Neural progenitor cell (in vitro differentiated cells): ENCODE measurements around the gene ATOH8. TPM values are rescaled to one million over a fixed set of nuclear protein-coding genes. Genes with fewer than 3 reads are reported as not detected.

ENCODE experiments used
- DNase-seq: peaks from one replicate; pipeline ENCODE4 v3.0.0-alpha.2; 2016; ENCODE audit warnings: low spot score
- H2AFZ ChIP-seq: fragments of 200-600 bp; sonication (generic); replicated peaks from 2 replicates; pipeline ENCODE4 v1.6.1; 2016; ENCODE audit warnings: antibody characterized with exemption
- H3F3A ChIP-seq: fragments of 200-600 bp; sonication (generic); 2 replicates; pipeline ENCODE4 v1.6.1; 2016; ENCODE audit warnings: antibody characterized with exemption, low read depth
- H3K27ac ChIP-seq: fragments of 200-600 bp; sonication (generic); 2 replicates; pipeline ENCODE4 v1.5.1; 2016; ENCODE audit warnings: mild to moderate bottlenecking
- H3K27me3 ChIP-seq: fragments of 200-600 bp; sonication (generic); 2 replicates; pipeline ENCODE4 v1.6.1; 2016; ENCODE audit warnings: mild to moderate bottlenecking, moderate library complexity
- H3K36me3 ChIP-seq: fragments of 200-600 bp; sonication (generic); 2 replicates; pipeline ENCODE4 v1.5.1; 2016
- H3K4me1 ChIP-seq: fragments of 200-600 bp; sonication (generic); 2 replicates; pipeline ENCODE4 v1.6.1; 2016; ENCODE audit warnings: mixed run types
- H3K4me2 ChIP-seq: fragments of 200-600 bp; sonication (generic); 2 replicates; pipeline ENCODE4 v1.6.1; 2016
- H3K4me3 ChIP-seq: fragments of 200-600 bp; sonication (generic); 2 replicates; pipeline ENCODE4 v1.5.1; 2016
- H3K79me2 ChIP-seq: fragments of 200-600 bp; sonication (generic); 2 replicates; pipeline ENCODE4 v1.6.1; 2016; ENCODE audit warnings: low read depth
- H3K9ac ChIP-seq: fragments of 200-600 bp; sonication (generic); 2 replicates; pipeline ENCODE4 v1.6.1; 2016
- H3K9me3 ChIP-seq: fragments of 200-600 bp; sonication (generic); 2 replicates; pipeline ENCODE4 v1.5.1; 2016; ENCODE audit warnings: low read depth
- H4K20me1 ChIP-seq: fragments of 200-600 bp; sonication (generic); 2 replicates; pipeline ENCODE4 v1.6.1; 2016; ENCODE audit warnings: low read depth
- H3K27ac Mint-ChIP-seq: 3 replicates; pipeline ENCODE4 v1.8.0; 2021; ENCODE audit warnings: mixed read lengths
- H3K27me3 Mint-ChIP-seq: 2 replicates; pipeline ENCODE4 v1.8.0; 2022; ENCODE audit warnings: low read depth, mild to moderate bottlenecking, inconsistent platforms, moderate library complexity, mixed read lengths; ENCODE audit not compliant: insufficient read depth
- H3K36me3 Mint-ChIP-seq: 3 replicates; pipeline ENCODE4 v1.8.0; 2021; ENCODE audit warnings: mixed read lengths
- H3K4me1 Mint-ChIP-seq: 3 replicates; pipeline ENCODE4 v1.8.0; 2021; ENCODE audit warnings: mixed read lengths
- H3K4me3 Mint-ChIP-seq: 3 replicates; pipeline ENCODE4 v1.8.0; 2021; ENCODE audit warnings: mild to moderate bottlenecking, moderate library complexity, mixed read lengths
- H3K9me3 Mint-ChIP-seq: 3 replicates; pipeline ENCODE4 v1.8.0; 2020; ENCODE audit warnings: mixed read lengths
- EZH2 ChIP-seq: fragments of 200-600 bp; sonication (generic); IDR thresholded peaks from 2 replicates; pipeline ENCODE4 v1.6.1; 2017; ENCODE audit warnings: antibody characterized with exemption, mild to moderate bottlenecking, moderate library complexity
- EZH2phosphoT487 ChIP-seq: fragments of 200-600 bp; sonication (generic); IDR thresholded peaks from 2 replicates; pipeline ENCODE4 v1.6.1; 2017; ENCODE audit warnings: antibody characterized with exemption
- microRNA-seq: library from miRNA; unstranded; fragments of <30 nt; microRNA quantifications from one replicate; pipeline ENCODE4, GENCODE V29; 2016
- small RNA-seq: library from RNA; depleted of rRNA; stranded (forward); fragments of <200 nt; gene quantifications from one replicate; pipeline ENCODE3, GENCODE V24; 2015
- total RNA-seq: library from RNA; depleted of rRNA; stranded (reverse); fragments of >200 nt; gene quantifications from 2 replicates; pipeline ENCODE4 v1.2.3, GENCODE V29; 2015; ENCODE audit warnings: low replicate concordance
- TF ChIP-seq, protein P1 (sequence below): fragments of 200-600 bp; sonication (generic); IDR thresholded peaks from 2 replicates; pipeline ENCODE4 v1.5.1; 2017; ENCODE audit warnings: antibody characterized with exemption, mild to moderate bottlenecking

Gene ATOH8
- total RNA-seq, 1 donor from 2014 or later, result not detected

DNA sequence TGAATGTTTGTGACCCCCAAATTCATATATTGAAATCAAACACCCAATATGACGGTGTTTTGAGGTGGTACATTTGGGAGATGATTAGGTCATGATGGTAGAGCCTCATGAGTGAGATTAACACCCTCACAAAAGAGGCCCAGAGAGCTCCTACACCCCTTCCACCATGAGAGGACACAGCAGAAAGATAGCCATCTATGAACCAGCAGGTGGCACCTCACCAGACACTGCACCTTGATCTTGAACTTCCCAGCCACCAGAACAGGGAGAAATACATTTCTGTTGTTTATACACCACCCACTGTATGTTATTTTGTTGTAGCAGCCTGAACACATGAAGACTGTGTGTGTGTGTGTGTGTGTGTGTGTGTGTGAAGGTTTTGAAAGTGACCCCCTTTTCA is 76.9 kb downstream of the ATOH8 start:
- peaks cover 5% of the 10 kb centered on the region for H3K27me3 Mint-ChIP-seq

DNA sequence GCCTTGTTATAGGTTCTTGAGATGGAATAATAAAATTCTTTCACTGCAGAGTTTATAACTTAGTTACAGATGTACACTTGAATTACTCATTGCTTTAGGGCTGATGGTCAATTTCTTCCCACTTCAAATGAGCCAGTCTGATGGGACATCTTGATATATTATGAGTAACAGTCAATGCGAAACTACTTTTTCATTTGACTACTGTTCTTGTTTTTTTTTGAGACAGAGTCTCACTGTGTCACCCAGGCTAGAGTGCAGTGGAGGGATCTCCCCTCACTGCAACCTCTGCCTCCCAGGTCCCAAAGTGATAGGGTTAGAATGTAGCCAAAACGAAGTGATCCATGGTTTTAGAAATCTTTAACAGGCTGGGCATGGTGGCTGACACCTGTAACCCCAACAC is 77.9 kb downstream of the ATOH8 start:
- no peak overlapping the region for H3K9ac ChIP-seq
- H3K27ac Mint-ChIP-seq, result no peak overlapping the region
- no peaks in the 10 kb centered on the region for H4K20me1 ChIP-seq
- H3K9me3 ChIP-seq, result no peaks in the 10 kb centered on the region
- no peak overlapping the region for H3K4me3 ChIP-seq
- H3K27me3 ChIP-seq, result no peaks in the 10 kb centered on the region
- no peak overlapping the region for H3K27ac ChIP-seq
- H3F3A ChIP-seq, result no peaks in the 10 kb centered on the region
- H3K9me3 Mint-ChIP-seq, result peaks cover 12% of the 10 kb centered on the region
- H3K4me2 ChIP-seq, result no peak overlapping the region
- peaks cover 2% of the 10 kb centered on the region for H3K4me1 ChIP-seq
- TF ChIP-seq, protein P1, sequence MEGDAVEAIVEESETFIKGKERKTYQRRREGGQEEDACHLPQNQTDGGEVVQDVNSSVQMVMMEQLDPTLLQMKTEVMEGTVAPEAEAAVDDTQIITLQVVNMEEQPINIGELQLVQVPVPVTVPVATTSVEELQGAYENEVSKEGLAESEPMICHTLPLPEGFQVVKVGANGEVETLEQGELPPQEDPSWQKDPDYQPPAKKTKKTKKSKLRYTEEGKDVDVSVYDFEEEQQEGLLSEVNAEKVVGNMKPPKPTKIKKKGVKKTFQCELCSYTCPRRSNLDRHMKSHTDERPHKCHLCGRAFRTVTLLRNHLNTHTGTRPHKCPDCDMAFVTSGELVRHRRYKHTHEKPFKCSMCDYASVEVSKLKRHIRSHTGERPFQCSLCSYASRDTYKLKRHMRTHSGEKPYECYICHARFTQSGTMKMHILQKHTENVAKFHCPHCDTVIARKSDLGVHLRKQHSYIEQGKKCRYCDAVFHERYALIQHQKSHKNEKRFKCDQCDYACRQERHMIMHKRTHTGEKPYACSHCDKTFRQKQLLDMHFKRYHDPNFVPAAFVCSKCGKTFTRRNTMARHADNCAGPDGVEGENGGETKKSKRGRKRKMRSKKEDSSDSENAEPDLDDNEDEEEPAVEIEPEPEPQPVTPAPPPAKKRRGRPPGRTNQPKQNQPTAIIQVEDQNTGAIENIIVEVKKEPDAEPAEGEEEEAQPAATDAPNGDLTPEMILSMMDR, result no peak
- no peak for TF ChIP-seq EZH2phosphoT487
- TF ChIP-seq EZH2, result no peak
- H2AFZ ChIP-seq, result no peak overlapping the region
- no peaks in the 10 kb centered on the region for H3K36me3 ChIP-seq
- no peaks in the 10 kb centered on the region for H3K36me3 Mint-ChIP-seq
- H3K79me2 ChIP-seq, result no peaks in the 10 kb centered on the region
- peaks cover 10% of the 10 kb centered on the region for H3K4me1 Mint-ChIP-seq
- peaks cover 5% of the 10 kb centered on the region for H3K27me3 Mint-ChIP-seq
- no peak overlapping the region for H3K4me3 Mint-ChIP-seq
- DNase-seq, result no peak

More for the DNA sequence above, 76.9 kb downstream of the ATOH8 start:
- Histone ChIP-seq H3F3A (no peaks in the 10 kb centered on the region), H3K4me2 (no peak overlapping the region), H3K4me3 (no peak overlapping the region), H3K9ac (no peak overlapping the region), H3K79me2 (no peaks in the 10 kb centered on the region), H3K27ac (no peak overlapping the region), H2AFZ (no peak overlapping the region), H3K36me3 (no peaks in the 10 kb centered on the region), H3K27me3 (peaks cover 5% of the 10 kb centered on the region), H4K20me1 (no peaks in the 10 kb centered on the region), H3K9me3 (no peaks in the 10 kb centered on the region), H3K4me1 (peaks cover 2% of the 10 kb centered on the region)
- Mint-ChIP-seq H3K4me1 (peaks cover 10% of the 10 kb centered on the region), H3K27ac (no peak overlapping the region), H3K4me3 (no peak overlapping the region), H3K36me3 (no peaks in the 10 kb centered on the region), H3K9me3 (peaks cover 5% of the 10 kb centered on the region)
- no peak for DNase-seq
- TF ChIP-seq EZH2 (no peak), EZH2phosphoT487 (no peak)
- TF ChIP-seq, protein P1, result no peak

DNA sequence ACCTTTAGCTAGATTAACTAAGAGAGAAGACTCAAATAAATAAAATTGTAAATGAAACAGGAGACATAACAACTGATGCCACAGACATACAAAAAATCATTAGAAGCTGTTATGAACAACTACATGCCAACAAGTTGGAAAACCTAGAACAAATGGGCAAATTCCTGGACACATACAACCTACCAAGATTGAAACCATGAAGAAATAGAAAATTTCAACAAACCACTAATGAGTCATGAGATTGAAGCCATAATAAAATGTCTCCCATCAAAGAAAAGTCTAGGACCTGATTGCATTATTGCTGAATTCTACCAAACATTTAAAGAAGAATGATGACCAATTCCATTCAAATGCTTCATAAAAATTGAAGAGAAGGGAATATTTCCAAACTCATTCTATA is 80.7 kb downstream of the ATOH8 start:
- no peak overlapping the region for H3K4me3 Mint-ChIP-seq
- H3K4me1 Mint-ChIP-seq, result no peaks in the 10 kb centered on the region
- H3K27me3 Mint-ChIP-seq, result peaks cover 5% of the 10 kb centered on the region

More for the DNA sequence above, 80.7 kb downstream of the ATOH8 start:
- Histone ChIP-seq H3K4me1 (no peaks in the 10 kb centered on the region), H3K9me3 (no peaks in the 10 kb centered on the region), H4K20me1 (no peaks in the 10 kb centered on the region), H2AFZ (no peak overlapping the region), H3F3A (no peaks in the 10 kb centered on the region), H3K4me2 (no peak overlapping the region), H3K27ac (no peak overlapping the region), H3K79me2 (no peaks in the 10 kb centered on the region), H3K27me3 (no peaks in the 10 kb centered on the region), H3K4me3 (no peak overlapping the region), H3K9ac (no peak overlapping the region), H3K36me3 (no peaks in the 10 kb centered on the region)
- H3K36me3 Mint-ChIP-seq, result peaks cover 2% of the 10 kb centered on the region
- DNase-seq, result no peak
- no peak for TF ChIP-seq EZH2phosphoT487
- TF ChIP-seq, protein P1, result no peak
- no peak for TF ChIP-seq EZH2
- no peak overlapping the region for H3K27ac Mint-ChIP-seq
- peaks cover 12% of the 10 kb centered on the region for H3K9me3 Mint-ChIP-seq

Small RNAs within 50 kb of the gene (microRNA-seq; reads per million reads assigned to microRNA genes)
- not detected for gene MIR6071

Small RNAs within 50 kb of the gene (small RNA-seq; reads per million reads assigned to genes)
- not detected for gene MIR6071
- gene RN7SKP83, result not detected
- gene RNU1-38P, result not detected

Other genes starting within 250 kb of the ATOH8 start
- 180 and 221 TPM in 2 replicates for gene MAT2A, start 214.8 kb upstream of the ATOH8 start, total RNA-seq
- 29.7 and 41.7 TPM in 2 replicates for gene GGCX, start 192.5 kb upstream of the ATOH8 start, total RNA-seq
- 0.52 and 2.4 TPM in 2 replicates for gene VAMP8, start 176.4 kb upstream of the ATOH8 start, total RNA-seq
- gene VAMP5, start 169.6 kb upstream of the ATOH8 start, total RNA-seq, result not detected in 2 replicates
- gene RNF181, start 158.2 kb upstream of the ATOH8 start, total RNA-seq, result 81.3 and 113 TPM in 2 replicates
- gene TMEM150A, start 151.3 kb upstream of the ATOH8 start, total RNA-seq, result 7.2 and 12.5 TPM in 2 replicates
- gene C2orf68, start 141.9 kb upstream of the ATOH8 start, total RNA-seq, result 31.1 and 47.6 TPM in 2 replicates
- gene USP39, start 137.8 kb upstream of the ATOH8 start, total RNA-seq, result 85.3 and 87.3 TPM in 2 replicates
- not detected in 2 replicates for gene SFTPB, start 85.8 kb upstream of the ATOH8 start, total RNA-seq
- gene GNLY, start 59.6 kb upstream of the ATOH8 start, total RNA-seq, result 0.65 TPM in 1 of 2 replicates, not detected in the other
- gene ST3GAL5, start 135.0 kb downstream of the ATOH8 start, total RNA-seq, result 9.7 and 9.9 TPM in 2 replicates